HG03354 (cell line): Measurements from ENCODE around the gene TBC1D2B.

Source experiments
- ATAC-seq: cut with Tn5 transposase; IDR thresholded peaks from one replicate; pipeline ENCODE4 v1.9.1; 2021; ENCODE audit warnings: mild to moderate bottlenecking; ENCODE audit not compliant: unreplicated experiment, poor library complexity, severe bottlenecking

TBC1D2B gene

DNA sequence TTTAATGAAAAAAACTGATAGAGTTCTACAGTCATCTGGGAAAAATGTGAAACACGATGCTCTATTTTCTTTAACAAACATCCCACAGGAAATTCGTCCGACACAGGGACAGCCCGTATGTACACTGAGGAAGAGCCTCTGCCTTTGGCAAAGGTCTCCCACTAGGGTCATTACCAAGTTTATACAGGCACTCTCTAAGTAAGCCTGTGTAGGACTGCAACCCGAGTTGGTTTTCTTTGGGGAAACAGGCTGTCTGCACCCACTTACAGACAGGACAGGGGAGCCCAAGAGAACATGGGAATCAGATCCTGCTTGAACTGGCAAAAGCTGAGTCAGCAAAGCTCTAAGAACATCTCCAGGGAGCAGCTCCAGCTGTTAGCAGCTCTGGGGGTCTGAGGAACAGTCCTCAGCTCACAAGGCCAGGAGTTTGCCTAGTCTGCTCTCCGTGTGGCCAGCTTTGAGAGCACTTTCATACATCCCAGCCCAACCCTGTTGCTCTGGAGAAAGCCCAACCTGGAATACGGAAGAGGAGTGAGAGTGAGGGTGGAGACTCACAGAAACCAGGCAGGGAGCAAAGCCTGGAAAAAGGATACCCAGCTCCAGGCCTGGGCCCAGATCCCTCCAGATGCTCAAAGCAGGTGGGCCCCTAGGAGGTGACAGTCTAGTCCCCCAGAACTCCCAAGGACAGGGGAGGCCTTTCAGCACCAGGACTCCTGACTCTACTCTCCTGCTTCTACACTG is 1.9 kb downstream of the TBC1D2B start:
- no peak for ATAC-seq

DNA sequence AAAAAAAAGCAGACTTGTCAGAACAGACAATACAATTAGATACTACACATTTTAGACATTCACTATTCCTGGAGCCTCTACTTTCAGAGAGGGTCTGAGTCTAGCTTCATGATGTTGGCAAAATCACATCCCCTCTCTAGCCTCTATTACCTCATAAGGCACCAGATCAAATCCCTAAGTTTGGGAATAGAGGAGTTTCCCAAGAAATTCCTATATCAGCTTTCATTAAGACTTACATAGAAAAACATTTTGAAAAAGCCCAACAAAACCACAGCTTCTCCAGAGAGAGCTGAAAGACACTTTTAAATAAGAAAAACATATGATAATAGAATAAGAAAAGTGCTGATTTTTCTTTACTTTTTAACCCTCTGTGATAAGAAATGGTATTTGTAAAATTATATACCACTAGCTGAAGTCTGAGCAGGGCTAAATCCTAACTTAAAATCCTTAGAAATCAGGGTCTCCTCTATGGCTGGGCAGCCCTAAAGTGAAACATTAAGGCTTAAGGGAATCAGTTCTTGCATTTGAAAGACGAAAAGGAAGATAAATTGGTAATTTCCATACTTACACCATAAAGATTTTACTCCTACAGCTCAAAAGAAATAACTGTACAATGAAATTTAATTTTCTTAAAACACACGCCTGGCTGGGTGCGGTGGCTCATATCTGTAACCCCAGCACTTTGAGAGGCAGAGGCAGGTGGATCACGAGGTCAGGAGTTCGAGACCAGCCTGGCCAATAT is 4.3 kb downstream of the TBC1D2B start:
- ATAC-seq, result no peak

- no peak for ATAC-seq
Observed at GRCh38 chr15:78072080-78072892, 5.2 kb downstream of the TBC1D2B start.

DNA sequence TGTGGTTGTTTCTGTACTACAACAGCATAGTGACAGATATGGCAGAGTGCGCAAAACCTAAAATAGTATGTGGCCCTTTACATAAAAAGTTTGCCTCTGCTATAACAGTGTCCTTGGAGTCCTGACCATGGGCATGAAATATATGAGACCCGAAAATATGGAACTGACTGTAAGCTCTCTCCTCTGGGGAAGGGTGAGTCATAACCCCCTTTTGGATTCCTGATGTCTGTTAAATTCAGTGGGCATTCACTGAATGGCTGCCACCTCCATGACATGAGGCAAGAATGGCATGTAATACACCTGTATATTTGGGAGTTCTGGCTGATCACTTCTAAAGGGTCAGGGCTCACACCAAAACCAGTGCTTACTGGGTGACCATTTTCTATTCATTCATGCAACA is 6.1 kb downstream of the TBC1D2B start:
- no peak for ATAC-seq

GRCh38 chr15:78070049-78070700 is 7.3 kb downstream of the TBC1D2B start:
- ATAC-seq, result no peak

DNA sequence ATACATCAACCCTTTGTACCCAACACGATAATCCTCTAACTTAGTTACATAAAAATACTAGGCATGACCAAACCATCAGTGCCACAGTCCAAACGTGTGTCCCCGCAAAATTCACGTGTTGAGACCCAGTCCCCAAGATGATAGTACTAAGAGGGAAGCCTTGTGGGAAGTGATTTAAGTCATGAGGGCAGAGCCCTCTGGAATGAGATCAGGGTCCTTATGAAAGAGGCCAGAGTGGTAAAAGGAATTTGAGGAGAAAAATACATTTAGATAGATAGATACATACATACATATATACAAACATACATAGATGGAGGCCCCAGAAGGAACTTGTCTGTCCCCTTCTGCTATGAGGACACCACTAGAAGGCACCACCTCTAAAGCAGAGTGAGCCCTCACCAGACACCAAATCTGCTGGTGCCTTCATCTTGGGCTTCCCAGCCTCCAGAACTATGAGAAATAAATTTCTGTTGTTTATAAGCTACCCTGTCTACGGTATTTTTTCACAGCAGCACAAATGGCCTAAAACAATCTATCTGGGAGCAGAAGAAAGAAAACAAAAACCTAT is 8.0 kb downstream of the TBC1D2B start:
- no peak for ATAC-seq

DNA sequence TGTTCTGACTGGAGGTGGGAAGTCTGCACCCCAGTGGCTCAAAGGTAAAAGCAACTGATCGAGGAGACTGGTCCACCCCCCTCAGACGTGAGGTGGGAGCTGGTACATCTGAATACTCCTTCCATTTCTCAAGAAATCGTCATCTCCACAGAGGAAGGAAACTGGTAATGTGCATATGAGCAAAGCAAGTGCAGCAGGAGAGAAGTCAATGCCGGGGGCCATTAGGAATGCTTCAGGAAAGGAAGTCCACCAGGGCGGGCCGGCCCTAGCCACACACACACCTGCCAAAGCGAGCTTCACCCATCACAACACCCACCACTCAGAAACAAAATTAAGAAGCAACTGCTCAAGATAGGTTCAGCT is 8.5 kb downstream of the TBC1D2B start:
- peak; percentile 34 for ATAC-seq

- ATAC-seq, result no peak
Observed at GRCh38 chr15:78067328-78068228, 9.9 kb downstream of the TBC1D2B start.

GRCh38 chr15:78065973-78066946 is 11.3 kb downstream of the TBC1D2B start:
- peak; percentile 61 for ATAC-seq

GRCh38 chr15:78065284-78065872 is 12.1 kb downstream of the TBC1D2B start:
- no peak for ATAC-seq

GRCh38 chr15:78064544-78064943 is 13.0 kb downstream of the TBC1D2B start:
- ATAC-seq, result no peak

DNA sequence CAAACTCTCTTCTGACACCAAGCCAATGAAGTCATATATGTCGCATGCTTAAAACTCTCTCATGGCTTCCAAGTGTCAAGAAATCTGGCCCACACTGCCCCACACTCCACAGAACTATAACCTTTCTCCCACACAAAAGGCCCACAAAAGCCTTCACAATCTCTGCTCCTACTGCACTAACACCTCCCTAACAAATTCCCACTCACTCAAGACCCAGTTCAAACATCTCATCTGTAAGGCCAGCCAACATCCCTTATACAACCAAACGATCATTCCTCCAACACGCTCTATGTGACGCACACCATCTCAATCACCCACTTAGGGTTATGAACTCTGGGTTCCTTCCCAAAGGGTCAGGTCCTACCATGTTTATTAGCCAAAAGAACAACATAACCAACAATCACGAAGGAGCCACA is 13.5 kb downstream of the TBC1D2B start:
- no peak for ATAC-seq

DNA sequence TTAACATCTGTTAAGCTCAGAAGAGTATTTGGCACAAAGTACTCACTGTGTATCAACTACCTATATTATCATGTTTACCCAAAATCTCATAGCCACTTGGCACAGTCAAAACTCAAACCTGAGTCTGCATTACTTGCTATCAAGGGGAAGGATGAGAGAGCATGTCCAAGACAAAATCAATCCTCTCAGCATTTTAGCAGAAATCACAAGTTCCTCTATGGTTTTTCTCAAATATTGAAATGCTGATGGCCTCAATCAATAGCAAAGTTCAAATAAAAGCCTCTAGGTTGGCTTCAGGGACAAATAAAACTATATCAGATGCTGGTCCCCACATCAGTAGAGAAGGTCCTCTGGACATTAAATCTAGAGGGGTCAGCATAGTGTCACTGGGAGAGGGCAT is 14.3 kb downstream of the TBC1D2B start:
- ATAC-seq, result no peak

GRCh38 chr15:78061963-78062427 is 15.5 kb downstream of the TBC1D2B start:
- peak; percentile 49 for ATAC-seq

DNA sequence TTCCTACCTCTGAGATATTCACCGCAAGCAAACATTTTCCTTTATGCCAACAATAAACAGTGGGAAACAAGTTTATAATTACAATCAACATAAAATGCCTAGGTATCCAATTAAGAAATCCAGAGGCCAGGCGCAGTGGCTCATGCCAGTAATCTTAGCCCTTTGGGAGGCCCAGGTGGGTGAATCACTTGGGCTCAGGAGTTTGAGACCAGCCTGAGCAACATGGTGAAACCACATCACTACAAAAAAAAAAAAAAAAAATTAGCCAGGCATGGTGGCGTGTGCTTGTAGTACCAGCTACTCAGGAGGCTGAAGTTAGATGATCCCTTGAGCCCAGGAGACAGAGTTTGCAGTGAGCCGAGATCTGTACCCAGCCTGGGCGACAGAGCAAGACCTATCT is 17.3 kb downstream of the TBC1D2B start:
- ATAC-seq, result no peak

DNA sequence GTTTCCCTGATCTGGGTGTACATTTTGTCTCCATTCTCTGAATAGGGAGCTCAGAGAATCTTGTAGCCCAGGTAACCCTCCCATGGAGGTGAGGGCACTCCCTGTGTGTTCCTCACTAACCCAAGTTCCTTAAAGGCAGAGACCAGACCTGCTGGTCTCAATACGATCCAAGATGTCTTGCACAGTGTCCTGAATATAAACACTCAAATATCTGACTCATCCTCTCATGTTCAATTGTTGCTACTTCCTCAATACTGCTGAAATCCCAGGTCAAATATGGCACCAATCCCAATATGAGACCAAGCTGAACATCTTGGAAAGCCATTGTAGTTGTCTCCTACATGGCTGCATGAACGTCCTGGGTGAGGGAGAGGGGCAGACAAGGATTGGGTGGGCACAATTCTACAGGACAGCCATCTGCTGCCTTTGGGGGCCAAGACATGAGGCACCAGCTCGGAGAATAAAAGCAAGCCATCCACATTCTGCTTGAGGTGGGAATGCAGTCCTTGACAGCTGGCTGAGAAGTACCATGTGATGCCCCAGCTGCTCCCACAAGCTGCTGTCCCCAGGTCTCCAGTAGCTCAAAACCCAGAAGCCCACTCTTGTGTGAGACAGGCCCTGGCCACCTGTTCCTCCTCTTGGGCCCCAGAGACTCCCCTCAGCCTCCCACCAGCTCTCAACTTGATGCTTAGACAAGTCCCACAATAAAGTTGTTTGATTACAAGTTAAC is 18.2 kb downstream of the TBC1D2B start:
- no peak for ATAC-seq
